HepG2 (cell line): Measurements from ENCODE around the gene PRDM10. TPM values are rescaled to one million over a fixed set of nuclear protein-coding genes. Genes with fewer than 3 reads are reported as not detected.
A peak's percentile ranks its signal among the peaks of the same experiment; 100 is the strongest.

Source experiments
- ARID5B ChIP-seq: IDR thresholded peaks from 2 replicates; pipeline ENCODE4 v1.4.0; 2020; ENCODE audit warnings: mild to moderate bottlenecking, missing genetic modification reagents
- HDAC6 ChIP-seq: fragments of 200-600 bp; sonication (generic); IDR thresholded peaks from 2 replicates; pipeline ENCODE4 v1.7.0; 2017; ENCODE audit warnings: mild to moderate bottlenecking, antibody characterized with exemption, low read length, low read depth
- HES4 ChIP-seq: sonication (generic); formaldehyde crosslinking; IDR thresholded peaks from 2 replicates; pipeline ENCODE4 v1.9.0; 2021; ENCODE audit warnings: mild to moderate bottlenecking, missing genetic modification reagents, borderline replicate concordance
- KLF16 ChIP-seq, 2 experiments: sonication (generic) in 1 of 2; formaldehyde crosslinking in 1 of 2; IDR thresholded peaks; 2 replicates each; pipeline versions ENCODE4 v1.6.1 to v1.8.0; 2016 to 2023; ENCODE audit warnings: missing genetic modification reagents in 2 of 2, missing compliant biosample characterization in 1 of 2
- NFYC ChIP-seq: IDR thresholded peaks from 2 replicates; pipeline ENCODE4 v1.6.1; 2016; ENCODE audit warnings: missing genetic modification reagents, missing compliant biosample characterization
- SRSF9 ChIP-seq: fragments of 200-400 bp; formaldehyde crosslinking; IDR thresholded peaks from 2 replicates; pipeline ENCODE4 v1.6.1; 2018; ENCODE audit warnings: borderline replicate concordance, mild to moderate bottlenecking, low read depth, low read length; ENCODE audit not compliant: insufficient read depth, poor library complexity, severe bottlenecking
- ZFP62 ChIP-seq: sonication (generic); formaldehyde crosslinking; IDR thresholded peaks from 2 replicates; pipeline ENCODE4 v1.4.0; 2020; ENCODE audit warnings: missing genetic modification reagents
- ZFX ChIP-seq: sonication (generic); formaldehyde crosslinking; IDR thresholded peaks from 2 replicates; pipeline ENCODE4 v1.4.0; 2020; ENCODE audit warnings: mild to moderate bottlenecking, low read depth, missing genetic modification reagents, moderate library complexity
- ZMAT5 ChIP-seq: sonication (generic); formaldehyde crosslinking; IDR thresholded peaks from 2 replicates; pipeline ENCODE4 v1.5.0; 2020; ENCODE audit warnings: mild to moderate bottlenecking, low read depth, missing genetic modification reagents, borderline replicate concordance
- ZNF256 ChIP-seq: sonication (generic); formaldehyde crosslinking; conservative IDR thresholded peaks from 2 replicates; pipeline ENCODE4 v1.4.0; 2020; ENCODE audit warnings: missing genetic modification reagents
- ZNF567 ChIP-seq: sonication (generic); formaldehyde crosslinking; IDR thresholded peaks from 2 replicates; pipeline ENCODE4 v1.8.1; 2023; ENCODE audit warnings: mild to moderate bottlenecking, missing genetic modification reagents, borderline replicate concordance
- ZNF576 ChIP-seq: sonication (generic); formaldehyde crosslinking; IDR thresholded peaks from 2 replicates; pipeline ENCODE4 v1.4.0; 2020; ENCODE audit warnings: mild to moderate bottlenecking, missing genetic modification reagents
- ZNF616 ChIP-seq: sonication (generic); formaldehyde crosslinking; IDR thresholded peaks from 2 replicates; pipeline ENCODE4 v1.5.0; 2020; ENCODE audit warnings: low read depth, mild to moderate bottlenecking, missing genetic modification reagents
- ZNF720 ChIP-seq: sonication (generic); formaldehyde crosslinking; IDR thresholded peaks from 2 replicates; pipeline ENCODE4 v1.4.0; 2020; ENCODE audit warnings: missing genetic modification reagents
- polyA plus RNA-seq, 8 experiments: library from polyadenylated mRNA; depleted of rRNA in 3 of 8; stranded (reverse) in 7 of 8; unstranded in 1 of 8; fragments of >200 nt; fragmentation: Illumina TruSeq in 4 of 8; extraction: Trizol in 4 of 8; gene quantifications; 2 replicates each; pipeline versions ENCODE4 v1.2.1 to v1.2.3, GENCODE V29; 2011 to 2016; ENCODE audit warnings: low read depth in 4 of 8, missing spikeins in 1 of 8, mixed read lengths in 1 of 8; ENCODE audit not compliant: insufficient read depth in 1 of 8
- total RNA-seq, 5 experiments: library from RNA; depleted of rRNA; stranded (reverse); fragments of >200 nt; fragmentation: Illumina TruSeq; extraction: Trizol; gene quantifications; 2 replicates each; pipeline ENCODE4 v1.2.3, GENCODE V29; 2016; ENCODE audit warnings: low read depth in 1 of 5
- TF ChIP-seq, protein P1 (sequence below): sonication (generic); formaldehyde crosslinking; IDR thresholded peaks from 2 replicates; pipeline ENCODE4 v1.9.0; 2022; ENCODE audit warnings: missing genetic modification reagents, mild to moderate bottlenecking, borderline replicate concordance
- TF ChIP-seq, protein P2 (sequence below): sonication (generic); formaldehyde crosslinking; IDR thresholded peaks from 2 replicates; pipeline ENCODE4 v1.5.0; 2020; ENCODE audit warnings: mild to moderate bottlenecking, missing genetic modification reagents
- TF ChIP-seq, protein P3 (sequence below): sonication (generic); formaldehyde crosslinking; conservative IDR thresholded peaks from 2 replicates; pipeline ENCODE4 v1.4.0; 2020; ENCODE audit warnings: missing genetic modification reagents

PRDM10 gene
- total and polyA plus RNA-seq, 2 of the 13 experiments (the other 11 are each of a cell fraction or from before 2014, with no cell fraction given) = 5.7 to 5.8 TPM

DNA sequence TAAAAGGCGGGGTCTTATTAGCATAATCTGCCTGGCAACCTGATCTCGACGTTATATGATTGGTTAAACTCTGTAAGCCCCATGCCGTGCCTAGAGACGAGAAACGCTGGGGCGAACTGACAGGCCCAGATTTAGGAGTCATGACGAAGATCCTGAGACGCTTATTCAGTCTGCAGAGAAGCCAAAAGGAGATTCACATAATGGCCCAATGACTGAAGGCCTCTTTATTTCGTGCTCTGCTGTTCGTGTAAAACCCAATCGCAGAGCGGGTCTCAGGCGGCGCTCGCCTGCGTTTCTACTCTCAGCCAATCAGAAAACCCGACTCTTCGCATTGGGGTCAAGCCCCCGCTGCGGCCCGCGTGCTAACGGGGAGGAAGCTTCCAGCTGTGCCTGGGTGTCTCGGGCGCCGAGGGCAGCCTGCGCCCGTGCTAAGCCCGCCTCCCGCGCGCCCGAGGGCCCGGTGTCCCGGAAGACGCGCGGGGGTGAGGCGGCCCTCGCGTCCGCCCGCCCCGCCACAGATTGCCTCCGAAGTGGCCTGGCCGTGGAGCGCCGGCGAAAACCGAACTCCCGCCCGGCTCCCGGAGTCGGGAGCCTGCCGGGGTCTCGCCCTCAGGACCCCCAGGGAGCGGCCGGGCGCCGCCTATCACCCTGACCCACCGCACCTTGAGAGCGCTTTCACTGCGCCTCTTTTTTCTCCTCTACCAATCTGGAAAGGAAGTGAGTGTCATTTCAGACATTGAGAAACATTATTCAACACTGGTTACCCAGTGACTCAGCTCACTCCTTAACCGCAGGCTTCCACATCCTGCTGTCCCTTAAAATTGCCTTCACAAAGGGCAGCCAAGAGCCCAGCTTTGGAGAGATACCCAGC, 446 bp upstream of the PRDM10 start (continued):
- TF ChIP-seq ZNF576 (no peak), HDAC6 (no peak), ZNF616 (CRISPR knock-in tag) (peak; percentile 92; the same call in 1 of the 2 replicates), ZMAT5 (CRISPR knock-in tag) (no peak), ZNF720 (no peak), KLF16 (CRISPR knock-in tag; IDR thresholded peaks at IDR 0.05) (peak in 1 of 2 experiments; percentile 76; a peak in 2 of 4 replicates), SRSF9 (no peak), HES4 (peak; percentile 86; the same call in 1 of the 2 replicates), NFYC (CRISPR knock-in tag) (peak; percentile 91), ZNF256 (CRISPR knock-in tag) (no peak), ZNF567 (CRISPR knock-in tag) (no peak; the same call in 1 of the 2 replicates), ZFX (peak; percentile 80), ARID5B (CRISPR knock-in tag) (no peak; the same call in none of the 2 replicates), ZFP62 (CRISPR knock-in tag) (no peak)
- TF ChIP-seq, protein P1, sequence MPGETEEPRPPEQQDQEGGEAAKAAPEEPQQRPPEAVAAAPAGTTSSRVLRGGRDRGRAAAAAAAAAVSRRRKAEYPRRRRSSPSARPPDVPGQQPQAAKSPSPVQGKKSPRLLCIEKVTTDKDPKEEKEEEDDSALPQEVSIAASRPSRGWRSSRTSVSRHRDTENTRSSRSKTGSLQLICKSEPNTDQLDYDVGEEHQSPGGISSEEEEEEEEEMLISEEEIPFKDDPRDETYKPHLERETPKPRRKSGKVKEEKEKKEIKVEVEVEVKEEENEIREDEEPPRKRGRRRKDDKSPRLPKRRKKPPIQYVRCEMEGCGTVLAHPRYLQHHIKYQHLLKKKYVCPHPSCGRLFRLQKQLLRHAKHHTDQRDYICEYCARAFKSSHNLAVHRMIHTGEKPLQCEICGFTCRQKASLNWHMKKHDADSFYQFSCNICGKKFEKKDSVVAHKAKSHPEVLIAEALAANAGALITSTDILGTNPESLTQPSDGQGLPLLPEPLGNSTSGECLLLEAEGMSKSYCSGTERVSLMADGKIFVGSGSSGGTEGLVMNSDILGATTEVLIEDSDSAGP (CRISPR knock-in tag) = peak; percentile 62; the same call in 1 of the 2 replicates
- TF ChIP-seq, protein P2, sequence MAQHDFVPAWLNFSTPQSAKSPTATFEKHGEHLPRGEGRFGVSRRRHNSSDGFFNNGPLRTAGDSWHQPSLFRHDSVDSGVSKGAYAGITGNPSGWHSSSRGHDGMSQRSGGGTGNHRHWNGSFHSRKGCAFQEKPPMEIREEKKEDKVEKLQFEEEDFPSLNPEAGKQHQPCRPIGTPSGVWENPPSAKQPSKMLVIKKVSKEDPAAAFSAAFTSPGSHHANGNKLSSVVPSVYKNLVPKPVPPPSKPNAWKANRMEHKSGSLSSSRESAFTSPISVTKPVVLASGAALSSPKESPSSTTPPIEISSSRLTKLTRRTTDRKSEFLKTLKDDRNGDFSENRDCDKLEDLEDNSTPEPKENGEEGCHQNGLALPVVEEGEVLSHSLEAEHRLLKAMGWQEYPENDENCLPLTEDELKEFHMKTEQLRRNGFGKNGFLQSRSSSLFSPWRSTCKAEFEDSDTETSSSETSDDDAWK (CRISPR knock-in tag) = no peak
- TF ChIP-seq, protein P3, sequence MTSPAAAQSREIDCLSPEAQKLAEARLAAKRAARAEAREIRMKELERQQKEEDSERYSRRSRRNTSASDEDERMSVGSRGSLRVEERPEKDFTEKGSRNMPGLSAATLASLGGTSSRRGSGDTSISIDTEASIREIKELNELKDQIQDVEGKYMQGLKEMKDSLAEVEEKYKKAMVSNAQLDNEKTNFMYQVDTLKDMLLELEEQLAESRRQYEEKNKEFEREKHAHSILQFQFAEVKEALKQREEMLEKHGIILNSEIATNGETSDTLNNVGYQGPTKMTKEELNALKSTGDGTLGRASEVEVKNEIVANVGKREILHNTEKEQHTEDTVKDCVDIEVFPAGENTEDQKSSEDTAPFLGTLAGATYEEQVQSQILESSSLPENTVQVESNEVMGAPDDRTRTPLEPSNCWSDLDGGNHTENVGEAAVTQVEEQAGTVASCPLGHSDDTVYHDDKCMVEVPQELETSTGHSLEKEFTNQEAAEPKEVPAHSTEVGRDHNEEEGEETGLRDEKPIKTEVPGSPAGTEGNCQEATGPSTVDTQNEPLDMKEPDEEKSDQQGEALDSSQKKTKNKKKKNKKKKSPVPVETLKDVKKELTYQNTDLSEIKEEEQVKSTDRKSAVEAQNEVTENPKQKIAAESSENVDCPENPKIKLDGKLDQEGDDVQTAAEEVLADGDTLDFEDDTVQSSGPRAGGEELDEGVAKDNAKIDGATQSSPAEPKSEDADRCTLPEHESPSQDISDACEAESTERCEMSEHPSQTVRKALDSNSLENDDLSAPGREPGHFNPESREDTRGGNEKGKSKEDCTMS (CRISPR knock-in tag) = no peak
